Parathyroid adenoma (tissue), 2 donors: ENCODE measurements around the gene DAW1.

Experiments used
- H2AFZ ChIP-seq: fragments of 300-600 bp; sonication (generic); one replicate; pipeline ENCODE4 v1.7.0; 2017; ENCODE audit warnings: antibody characterized with exemption, mild to moderate bottlenecking
- H3K27ac ChIP-seq: fragments of 300-600 bp; sonication (generic); one replicate; pipeline ENCODE4 v1.7.0; 2017
- H3K27me3 ChIP-seq: fragments of 300-600 bp; sonication (generic); one replicate; pipeline ENCODE4 v1.7.0; 2017; ENCODE audit warnings: low read length; ENCODE audit not compliant: control insufficient read depth, insufficient read depth
- H3K36me3 ChIP-seq: fragments of 300-600 bp; sonication (generic); one replicate; pipeline ENCODE4 v1.7.0; 2017; ENCODE audit warnings: low read length; ENCODE audit not compliant: control insufficient read depth, insufficient read depth
- H3K4me1 ChIP-seq: fragments of 300-600 bp; sonication (generic); one replicate; pipeline ENCODE4 v1.7.0; 2017; ENCODE audit warnings: control low read depth
- H3K4me2 ChIP-seq: fragments of 300-600 bp; sonication (generic); one replicate; pipeline ENCODE4 v1.7.0; 2017; ENCODE audit warnings: low read length
- H3K4me3 ChIP-seq: fragments of 300-600 bp; sonication (generic); one replicate; pipeline ENCODE4 v1.7.0; 2017; ENCODE audit warnings: low read depth, low read length
- H3K79me2 ChIP-seq: fragments of 300-600 bp; sonication (generic); one replicate; pipeline ENCODE4 v1.7.0; 2017; ENCODE audit warnings: control low read depth
- H3K9ac ChIP-seq: fragments of 300-600 bp; sonication (generic); one replicate; pipeline ENCODE4 v1.7.0; 2017; ENCODE audit warnings: mild to moderate bottlenecking
- H3K9me3 ChIP-seq: fragments of 300-600 bp; sonication (generic); one replicate; pipeline ENCODE4 v1.7.0; 2017; ENCODE audit warnings: low read length; ENCODE audit not compliant: control insufficient read depth
- CTCF ChIP-seq: fragments of 300-600 bp; sonication (generic); IDR thresholded peaks from one replicate; pipeline ENCODE4 v1.7.0; 2017; ENCODE audit warnings: antibody characterized with exemption, mild to moderate bottlenecking
- donor health status: primary hyperparathyroidism.

DAW1 gene

GRCh38 chr2:227848146-227848545 lies 23.3 kb upstream of the DAW1 start:
- H3K36me3 ChIP-seq: no peaks in the 10 kb centered on the region
- no peak overlapping the region for H3K27ac ChIP-seq
- H3K4me2 ChIP-seq: no peak overlapping the region
- H3K9ac ChIP-seq: no peak overlapping the region
- no peak for TF ChIP-seq CTCF
- no peak overlapping the region for H2AFZ ChIP-seq
- no peaks in the 10 kb centered on the region for H3K79me2 ChIP-seq
- H3K9me3 ChIP-seq: peaks cover 2% of the 10 kb centered on the region
- no peak overlapping the region for H3K4me3 ChIP-seq
- H3K27me3 ChIP-seq: no peaks in the 10 kb centered on the region
- no peaks in the 10 kb centered on the region for H3K4me1 ChIP-seq

- no peaks in the 10 kb centered on the region for H3K4me1 ChIP-seq
- no peak for TF ChIP-seq CTCF
- H3K79me2 ChIP-seq: no peaks in the 10 kb centered on the region
- H3K27me3 ChIP-seq: no peaks in the 10 kb centered on the region
- H3K9ac ChIP-seq: no peak overlapping the region
- no peak overlapping the region for H3K27ac ChIP-seq
- peaks cover 2% of the 10 kb centered on the region for H3K9me3 ChIP-seq
- H3K4me3 ChIP-seq: no peak overlapping the region
- no peaks in the 10 kb centered on the region for H3K36me3 ChIP-seq
- no peak overlapping the region for H3K4me2 ChIP-seq
- H2AFZ ChIP-seq: no peak overlapping the region
Observed at GRCh38 chr2:227848586-227848985, 22.8 kb upstream of the DAW1 start.

- TF ChIP-seq CTCF: no peak
- Histone ChIP-seq H3K9me3 (peaks cover 2% of the 10 kb centered on the region), H3K36me3 (no peaks in the 10 kb centered on the region), H3K27me3 (no peaks in the 10 kb centered on the region), H3K79me2 (no peaks in the 10 kb centered on the region), H3K27ac (no peak overlapping the region), H3K4me3 (no peak overlapping the region), H3K4me2 (no peak overlapping the region), H2AFZ (no peak overlapping the region), H3K9ac (no peak overlapping the region), H3K4me1 (no peaks in the 10 kb centered on the region)
Observed at GRCh38 chr2:227849906-227850305, 21.5 kb upstream of the DAW1 start.

GRCh38 chr2:227853204-227853629 lies 18.2 kb upstream of the DAW1 start:
- H3K27me3 ChIP-seq: no peaks in the 10 kb centered on the region
- H3K79me2 ChIP-seq: no peaks in the 10 kb centered on the region
- no peaks in the 10 kb centered on the region for H3K4me1 ChIP-seq
- H3K9ac ChIP-seq: no peak overlapping the region
- peaks cover 2% of the 10 kb centered on the region for H3K9me3 ChIP-seq
- no peak overlapping the region for H2AFZ ChIP-seq
- H3K36me3 ChIP-seq: no peaks in the 10 kb centered on the region
- peak overlapping the region; percentile 35 for H3K4me2 ChIP-seq
- no peak for TF ChIP-seq CTCF
- H3K4me3 ChIP-seq: no peak overlapping the region
- no peak overlapping the region for H3K27ac ChIP-seq

GRCh38 chr2:227853765-227854271 lies 17.6 kb upstream of the DAW1 start:
- H3K9ac ChIP-seq: no peak overlapping the region
- no peak overlapping the region for H2AFZ ChIP-seq
- no peak overlapping the region for H3K27ac ChIP-seq
- no peak for TF ChIP-seq CTCF
- H3K4me1 ChIP-seq: no peaks in the 10 kb centered on the region
- H3K79me2 ChIP-seq: no peaks in the 10 kb centered on the region
- no peaks in the 10 kb centered on the region for H3K36me3 ChIP-seq
- H3K4me3 ChIP-seq: no peak overlapping the region
- peaks cover 2% of the 10 kb centered on the region for H3K9me3 ChIP-seq
- H3K4me2 ChIP-seq: no peak overlapping the region
- no peaks in the 10 kb centered on the region for H3K27me3 ChIP-seq
